Activated CD4-positive, alpha-beta T cell treated with anti-CD3 and anti-CD28 coated beads for 36 hours (primary cell): ENCODE data around the gene NPTX1. TPM values are rescaled to one million over a fixed set of nuclear protein-coding genes. Genes with fewer than 3 reads are reported as not detected.

ENCODE experiments used
- ATAC-seq: fragments of 200-7000 bp; cut with Tn5 transposase; one replicate; pipeline ENCODE4 v1.10.0; 2021; ENCODE audit warnings: mild to moderate bottlenecking, moderate library complexity
- CTCF ChIA-PET: fragments of 350-600 bp; sonication (Branson Sonifier 250); formaldehyde crosslinking; loops from one replicate; lab custom pipeline; 2021; ENCODE audit warnings: antibody characterized with exemption; lab: Charles Lee
- POLR2A ChIA-PET: fragments of 350-600 bp; sonication (Branson Sonifier 250); formaldehyde crosslinking; loops from one replicate; lab custom pipeline; 2021; ENCODE audit warnings: antibody characterized with exemption, inconsistent platforms; lab: Charles Lee
- DNase-seq: peaks from one replicate; pipeline ENCODE4 v3.0.0-alpha.2; 2020
- H3K27ac Mint-ChIP-seq: one replicate; pipeline ENCODE4 v1.8.0; 2021; ENCODE audit warnings: mixed read lengths
- H3K27me3 Mint-ChIP-seq: one replicate; pipeline ENCODE4 v1.8.0; 2021; ENCODE audit warnings: mixed read lengths
- H3K36me3 Mint-ChIP-seq: one replicate; pipeline ENCODE4 v1.8.0; 2021; ENCODE audit warnings: low read depth, mixed read lengths
- H3K4me1 Mint-ChIP-seq: one replicate; pipeline ENCODE4 v1.8.0; 2021; ENCODE audit warnings: mixed read lengths
- H3K4me3 Mint-ChIP-seq: one replicate; pipeline ENCODE4 v1.8.0; 2021; ENCODE audit warnings: mild to moderate bottlenecking, moderate library complexity, mixed read lengths
- H3K9me3 Mint-ChIP-seq: one replicate; pipeline ENCODE4 v1.8.0; 2021; ENCODE audit warnings: low read depth, mixed read lengths
- intact Hi-C, 2 experiments: fragments of 100-400 bp; cut with DNase I in 1 of 2; cut with micrococcal nuclease in 1 of 2; formaldehyde crosslinking; loops; one replicate each; pipeline versions ENCODE4 v1.14.2 to v1.15.1; 2022 to 2024; cut with DNase I, micrococcal nuclease
- total RNA-seq, 2 experiments: library from RNA; stranded (reverse); gene quantifications; one replicate each; pipeline ENCODE4 v1.2.3, GENCODE V29; 2021

NPTX1 gene, protein sequence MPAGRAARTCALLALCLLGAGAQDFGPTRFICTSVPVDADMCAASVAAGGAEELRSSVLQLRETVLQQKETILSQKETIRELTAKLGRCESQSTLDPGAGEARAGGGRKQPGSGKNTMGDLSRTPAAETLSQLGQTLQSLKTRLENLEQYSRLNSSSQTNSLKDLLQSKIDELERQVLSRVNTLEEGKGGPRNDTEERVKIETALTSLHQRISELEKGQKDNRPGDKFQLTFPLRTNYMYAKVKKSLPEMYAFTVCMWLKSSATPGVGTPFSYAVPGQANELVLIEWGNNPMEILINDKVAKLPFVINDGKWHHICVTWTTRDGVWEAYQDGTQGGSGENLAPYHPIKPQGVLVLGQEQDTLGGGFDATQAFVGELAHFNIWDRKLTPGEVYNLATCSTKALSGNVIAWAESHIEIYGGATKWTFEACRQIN
- total RNA-seq = 10 to 100 TPM; 22.7 to 27.5 TPM

DNA sequence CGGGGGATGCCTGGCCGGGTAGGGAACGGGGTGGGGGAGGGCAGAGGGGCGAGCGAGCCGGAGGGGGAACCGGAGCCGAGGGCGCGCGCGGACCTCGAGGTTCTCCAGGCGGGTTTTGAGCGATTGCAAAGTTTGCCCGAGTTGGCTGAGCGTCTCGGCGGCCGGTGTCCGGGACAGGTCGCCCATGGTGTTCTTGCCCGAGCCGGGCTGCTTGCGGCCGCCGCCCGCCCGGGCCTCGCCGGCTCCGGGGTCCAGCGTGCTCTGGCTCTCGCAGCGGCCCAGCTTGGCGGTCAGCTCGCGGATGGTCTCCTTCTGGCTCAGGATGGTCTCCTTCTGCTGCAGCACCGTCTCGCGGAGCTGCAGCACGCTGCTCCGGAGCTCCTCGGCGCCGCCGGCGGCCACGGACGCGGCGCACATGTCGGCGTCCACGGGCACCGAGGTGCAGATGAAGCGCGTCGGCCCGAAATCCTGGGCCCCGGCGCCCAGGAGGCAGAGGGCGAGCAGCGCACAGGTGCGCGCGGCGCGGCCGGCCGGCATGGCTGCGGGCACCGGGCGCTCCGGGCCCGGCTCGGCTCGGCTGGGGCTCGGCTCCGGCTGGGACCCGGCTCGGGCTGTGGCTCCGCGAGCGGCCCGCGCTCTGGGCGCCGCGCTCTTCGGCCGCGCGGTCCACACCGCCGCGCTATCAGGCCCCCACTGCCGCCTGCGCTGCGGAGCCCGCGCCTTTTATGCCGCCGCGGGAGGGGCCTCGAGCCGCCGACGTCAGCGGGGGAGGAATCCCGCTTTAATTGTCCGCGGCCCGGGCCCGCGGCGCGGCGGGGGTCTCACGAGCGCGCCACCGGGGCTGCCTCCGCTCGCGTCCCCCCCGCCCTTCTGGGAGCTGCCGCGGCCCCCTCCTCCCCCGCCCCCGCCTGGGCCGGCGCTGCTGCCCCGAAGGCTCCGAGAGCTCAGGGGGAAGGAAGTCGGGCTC, at the start of gene NPTX1:
Gene NPTX1 (minus strand): TSS at position 698 of the 967 bp plus-strand sequence. CDS start 161 bp downstream, at position 537.
- DNase-seq = peak; percentile 38
- intact Hi-C loops = loop anchor here in 1 of 2 experiments (1.0 to 10.0 kb wide), 4 partner anchors 21 to 919 kb away; partner anchors contain the start of gene BAHCC1
- ChIA-PET CTCF (interaction anchor here (0.5 to 1.4 kb wide), 2 partner anchors 22 to 156 kb away, joined by 3 to 6 read pairs; no protein-coding TSS in a partner anchor), POLR2A (interaction anchor here (0.6 to 1.0 kb wide), 2 partner anchors 22 to 49 kb away, joined by 3 to 4 read pairs; no protein-coding TSS in a partner anchor)
- no peak for ATAC-seq
- H3K4me3 Mint-ChIP-seq = peak within 1 kb of the TSS; percentile 66
- peaks cover 41% of the 10 kb centered on the region for H3K27me3 Mint-ChIP-seq
- H3K4me1 Mint-ChIP-seq = peaks cover 19% of the 10 kb centered on the region
- H3K27ac Mint-ChIP-seq = no peak within 1 kb of the TSS
- peaks cover 7% of the 10 kb centered on the region for H3K36me3 Mint-ChIP-seq
- no peaks in the 10 kb centered on the region for H3K9me3 Mint-ChIP-seq

DNA sequence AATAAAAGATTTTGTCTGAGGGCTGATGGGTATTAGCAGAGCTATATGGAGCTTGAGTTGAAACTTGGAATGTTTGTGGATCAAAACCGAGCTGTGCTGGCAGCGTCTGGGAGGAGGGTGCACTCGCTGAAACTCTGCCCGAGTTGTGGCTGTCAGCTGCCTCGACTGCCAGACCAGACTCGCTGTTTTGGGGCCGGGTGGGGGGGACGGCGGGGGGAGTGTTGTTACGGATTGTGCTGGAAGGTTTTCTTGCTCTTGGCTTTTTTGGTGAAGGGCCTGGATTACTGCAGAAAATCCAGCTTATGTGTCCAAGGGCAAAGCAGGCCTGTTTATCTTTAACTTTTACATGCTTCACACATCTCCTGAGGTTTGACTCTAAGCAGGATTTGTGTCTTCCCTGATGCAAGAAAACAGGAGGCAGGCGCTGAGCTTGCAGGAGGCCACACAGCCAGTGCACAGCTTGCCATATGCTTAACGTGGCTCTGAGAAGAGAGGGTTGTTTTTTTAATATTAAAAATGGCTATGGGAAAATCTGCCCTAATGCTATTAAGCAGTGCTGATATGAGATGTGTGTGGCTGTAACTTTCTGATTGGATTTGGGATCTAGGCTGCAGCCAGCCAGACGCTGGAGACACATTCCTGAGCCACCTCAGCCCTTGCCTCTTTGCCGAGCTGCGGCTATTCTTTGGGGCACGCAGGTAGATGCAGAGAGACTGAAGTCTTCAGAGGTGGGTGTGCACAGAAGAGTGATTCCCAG, 47.7 kb upstream of the NPTX1 start:
- no peaks in the 10 kb centered on the region for H3K9me3 Mint-ChIP-seq
- ChIA-PET CTCF (interaction anchor here (0.6 kb wide), 1 partner anchor 18 kb away, joined by 3 read pairs; no protein-coding TSS in a partner anchor), POLR2A (no interaction called here)
- intact Hi-C loops = no loop called here
- ATAC-seq (no peak), DNase-seq (no peak)
- peaks cover 14% of the 10 kb centered on the region for H3K27me3 Mint-ChIP-seq
- no peaks in the 10 kb centered on the region for H3K4me1 Mint-ChIP-seq
- no peak overlapping the region for H3K27ac Mint-ChIP-seq
- H3K36me3 Mint-ChIP-seq = no peaks in the 10 kb centered on the region
- no peak overlapping the region for H3K4me3 Mint-ChIP-seq

DNA sequence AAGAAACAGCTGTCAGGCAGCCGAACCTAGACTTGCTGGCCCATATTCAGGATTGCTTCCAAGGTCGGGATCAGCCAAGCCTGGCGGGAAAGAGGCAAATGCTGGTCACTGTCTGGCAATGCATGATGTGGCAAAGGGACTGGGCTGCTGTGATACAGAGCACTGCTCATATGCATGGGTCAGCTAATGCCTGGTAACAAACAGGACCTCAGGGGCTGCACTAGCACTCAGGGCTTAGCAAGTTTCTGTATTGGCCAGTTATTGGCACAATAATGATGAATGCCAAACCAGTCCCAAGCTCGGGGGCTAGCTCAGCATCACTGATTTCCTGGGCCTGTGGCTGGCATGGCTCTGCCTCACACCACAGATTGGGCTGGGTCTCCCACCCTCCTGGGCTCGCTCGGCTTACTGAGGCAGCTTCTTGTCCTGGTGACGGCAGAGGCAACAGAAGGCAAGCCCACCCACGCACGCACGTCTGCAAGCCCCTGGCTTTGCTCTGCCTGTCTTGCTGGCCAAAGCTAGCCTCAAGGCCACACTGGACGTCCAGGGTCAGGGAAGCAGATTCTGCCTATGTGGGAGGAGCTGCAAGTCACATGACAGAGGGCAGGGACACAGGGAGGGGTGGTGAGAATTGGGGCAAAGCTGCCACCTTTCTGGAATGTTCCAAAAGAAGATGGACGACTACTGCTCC, 46.8 kb upstream of the NPTX1 start:
- intact Hi-C loops = no loop called here
- POLR2A ChIA-PET = no interaction called here
- DNase-seq (no peak), ATAC-seq (no peak)
- no peaks in the 10 kb centered on the region for H3K4me1 Mint-ChIP-seq
- peaks cover 14% of the 10 kb centered on the region for H3K27me3 Mint-ChIP-seq
- H3K9me3 Mint-ChIP-seq = no peaks in the 10 kb centered on the region
- H3K4me3 Mint-ChIP-seq = no peak overlapping the region
- H3K36me3 Mint-ChIP-seq = no peaks in the 10 kb centered on the region
- CTCF ChIA-PET = interaction anchor here (0.6 kb wide), 1 partner anchor 116 kb away, joined by 3 read pairs; no protein-coding TSS in a partner anchor
- H3K27ac Mint-ChIP-seq = no peak overlapping the region

DNA sequence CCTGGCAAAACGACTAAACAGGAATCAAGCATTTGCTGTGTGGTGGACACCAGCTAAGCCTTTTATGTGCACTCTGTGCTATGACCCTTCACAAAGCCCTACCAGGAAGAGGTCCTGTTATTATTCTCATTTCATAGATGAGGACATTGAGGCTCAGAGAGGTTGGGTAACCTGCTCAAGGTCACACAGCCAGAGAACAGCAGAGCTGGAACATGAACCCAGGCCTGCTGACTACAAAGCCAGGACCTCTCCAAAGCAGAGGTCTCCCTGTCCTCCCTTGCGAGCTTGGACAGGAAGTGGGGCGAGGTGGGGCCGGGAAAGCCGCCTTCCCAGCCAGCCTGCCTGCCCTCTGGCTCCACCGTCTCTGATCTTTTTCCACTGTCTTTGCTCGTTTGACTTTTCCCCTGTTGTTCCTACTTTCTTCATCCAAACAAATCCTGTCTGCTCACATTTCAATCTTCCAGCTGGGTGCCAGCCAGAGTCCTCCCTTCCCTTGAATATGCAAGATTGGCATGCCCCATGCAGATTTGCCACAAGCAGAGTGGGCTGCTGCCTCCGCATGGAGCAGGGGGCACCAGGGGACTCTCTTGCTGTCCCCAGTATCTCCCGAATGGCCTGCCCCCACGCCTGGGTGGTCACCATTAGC, 44.5 kb upstream of the NPTX1 start:
- ATAC-seq (no peak), DNase-seq (no peak)
- POLR2A ChIA-PET = no interaction called here
- Mint-ChIP-seq H3K27me3 (peaks cover 4% of the 10 kb centered on the region), H3K36me3 (no peaks in the 10 kb centered on the region), H3K9me3 (no peaks in the 10 kb centered on the region), H3K27ac (no peak overlapping the region), H3K4me3 (no peak overlapping the region), H3K4me1 (no peaks in the 10 kb centered on the region)
- intact Hi-C loops = no loop called here
- CTCF ChIA-PET = interaction anchor here (1.0 to 1.6 kb wide), 2 partner anchors 22 to 94 kb away, joined by 5 read pairs; no protein-coding TSS in a partner anchor

DNA sequence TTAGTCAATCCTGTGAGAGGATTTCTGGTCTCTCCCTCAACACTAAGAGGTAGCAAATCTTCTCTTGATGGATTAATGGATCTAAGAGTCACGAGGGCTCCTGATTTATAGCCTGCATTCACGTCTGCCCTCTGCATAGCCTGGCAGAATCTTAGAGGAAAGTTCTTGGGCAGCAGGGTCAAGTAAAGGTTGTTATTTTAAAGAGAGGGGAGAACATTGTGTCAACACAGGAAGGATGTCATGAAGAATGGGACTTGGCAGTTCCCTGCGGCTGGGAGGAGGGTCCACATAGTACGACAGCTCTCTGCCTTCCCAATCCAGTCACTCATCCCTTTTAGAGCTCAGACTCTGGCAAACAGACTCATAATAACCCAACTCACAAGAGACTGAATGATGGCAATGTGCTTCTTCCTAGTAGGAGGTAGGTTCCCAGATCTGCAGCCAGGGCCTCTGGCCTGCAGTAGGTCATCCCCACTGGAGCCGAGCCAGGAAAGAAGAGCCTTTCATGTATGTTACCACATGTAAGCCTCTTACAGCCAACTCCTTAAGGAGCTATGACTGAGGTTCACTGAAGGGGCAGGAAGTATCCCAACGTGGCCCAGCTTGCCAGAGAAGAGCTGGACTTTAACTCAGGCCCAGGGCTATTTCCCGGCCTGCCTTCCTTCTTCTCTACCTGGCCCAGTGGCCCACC, 42.8 kb upstream of the NPTX1 start:
- Mint-ChIP-seq H3K27me3 (no peaks in the 10 kb centered on the region), H3K4me1 (no peaks in the 10 kb centered on the region), H3K4me3 (no peak overlapping the region), H3K27ac (no peak overlapping the region), H3K9me3 (no peaks in the 10 kb centered on the region), H3K36me3 (no peaks in the 10 kb centered on the region)
- ChIA-PET CTCF (no interaction called here), POLR2A (no interaction called here)
- DNase-seq (no peak), ATAC-seq (no peak)
- intact Hi-C loops = no loop called here

DNA sequence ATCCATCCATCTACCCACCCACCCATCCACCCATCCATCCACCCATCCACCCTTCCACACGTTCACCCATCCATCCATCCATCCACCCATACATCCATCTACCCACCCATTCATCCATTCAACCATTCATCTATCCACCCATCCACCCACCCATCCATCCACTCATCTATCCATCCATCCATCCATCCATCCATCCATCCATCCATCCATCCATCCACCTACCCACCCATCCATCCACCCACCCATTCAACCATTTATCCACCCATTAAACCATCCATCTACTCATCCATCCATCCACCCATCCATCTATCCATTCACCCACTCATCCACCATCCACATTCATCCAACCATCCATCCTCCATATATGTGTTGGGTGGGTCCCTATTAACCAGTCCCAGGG, 42.0 kb upstream of the NPTX1 start:
- Mint-ChIP-seq H3K36me3 (no peaks in the 10 kb centered on the region), H3K9me3 (no peaks in the 10 kb centered on the region), H3K27ac (no peak overlapping the region), H3K4me3 (no peak overlapping the region), H3K4me1 (no peaks in the 10 kb centered on the region), H3K27me3 (peaks cover 2% of the 10 kb centered on the region)
- ChIA-PET CTCF (no interaction called here), POLR2A (no interaction called here)
- DNase-seq = no peak
- ATAC-seq = no peak
- intact Hi-C loops = no loop called here

DNA sequence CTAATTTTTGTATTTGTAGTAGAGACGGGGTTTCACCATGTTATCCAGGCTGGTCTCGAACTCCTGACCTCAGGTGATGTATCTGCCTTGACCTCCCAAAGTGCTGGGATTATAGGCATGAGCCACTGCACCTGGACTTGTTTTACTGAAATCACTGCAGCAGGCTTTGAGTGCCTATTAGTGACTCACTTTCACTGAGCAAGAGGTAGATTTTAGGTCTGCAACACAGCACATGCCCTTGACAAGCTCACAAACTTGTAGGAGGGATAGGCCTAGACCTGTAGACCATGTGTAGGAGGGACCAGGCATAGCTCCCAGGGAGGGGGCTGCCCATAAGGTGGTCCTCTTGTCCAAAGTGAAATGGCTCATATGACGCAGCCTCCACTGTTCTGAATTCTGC, 41.2 kb upstream of the NPTX1 start:
- ChIA-PET POLR2A (no interaction called here), CTCF (no interaction called here)
- H3K27me3 Mint-ChIP-seq = peaks cover 3% of the 10 kb centered on the region
- no peak overlapping the region for H3K4me3 Mint-ChIP-seq
- DNase-seq (no peak), ATAC-seq (no peak)
- intact Hi-C loops = no loop called here
- no peaks in the 10 kb centered on the region for H3K4me1 Mint-ChIP-seq
- no peaks in the 10 kb centered on the region for H3K36me3 Mint-ChIP-seq
- H3K9me3 Mint-ChIP-seq = no peaks in the 10 kb centered on the region
- H3K27ac Mint-ChIP-seq = no peak overlapping the region

DNA sequence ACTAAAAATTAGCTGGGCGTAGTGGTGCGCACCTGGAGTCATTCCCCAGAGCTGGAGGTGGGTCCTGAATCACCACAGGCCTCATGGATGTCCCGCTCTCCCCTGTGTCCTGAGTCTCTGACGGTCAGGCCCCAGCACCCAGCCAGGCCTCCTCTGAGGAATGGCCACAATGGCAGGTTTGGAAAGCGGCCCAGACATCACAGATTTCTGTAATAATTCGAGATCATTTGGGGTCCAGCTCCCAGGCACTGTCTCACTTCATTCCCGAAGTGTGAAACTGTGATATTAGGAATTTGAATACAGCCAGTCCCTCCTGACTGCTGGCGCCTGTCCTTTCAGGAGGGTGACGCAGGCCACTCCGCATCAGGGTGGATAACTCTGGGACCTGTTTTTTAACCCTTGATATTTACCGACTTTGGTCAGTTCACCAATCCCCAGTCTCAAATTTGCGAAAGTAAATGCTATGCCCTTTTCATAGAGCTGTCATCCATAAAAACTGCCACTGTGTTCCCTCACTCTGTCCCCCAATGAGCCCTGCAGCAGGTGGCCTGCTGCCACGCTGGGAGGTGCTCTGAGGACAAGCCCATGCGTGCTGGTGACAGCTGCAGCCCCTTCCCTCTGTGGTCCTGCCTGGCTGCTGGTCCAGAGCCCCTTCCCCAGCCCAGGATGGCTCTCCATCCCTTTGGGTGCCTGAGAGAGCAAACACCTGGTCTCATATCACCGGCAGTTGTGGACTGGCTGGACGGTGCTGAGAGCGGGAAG, 39.9 kb upstream of the NPTX1 start:
- Mint-ChIP-seq H3K9me3 (no peaks in the 10 kb centered on the region), H3K4me3 (no peak overlapping the region), H3K27ac (no peak overlapping the region), H3K4me1 (no peaks in the 10 kb centered on the region), H3K27me3 (peaks cover 3% of the 10 kb centered on the region), H3K36me3 (no peaks in the 10 kb centered on the region)
- intact Hi-C loops = no loop called here
- DNase-seq (no peak), ATAC-seq (no peak)
- ChIA-PET POLR2A (no interaction called here), CTCF (no interaction called here)

DNA sequence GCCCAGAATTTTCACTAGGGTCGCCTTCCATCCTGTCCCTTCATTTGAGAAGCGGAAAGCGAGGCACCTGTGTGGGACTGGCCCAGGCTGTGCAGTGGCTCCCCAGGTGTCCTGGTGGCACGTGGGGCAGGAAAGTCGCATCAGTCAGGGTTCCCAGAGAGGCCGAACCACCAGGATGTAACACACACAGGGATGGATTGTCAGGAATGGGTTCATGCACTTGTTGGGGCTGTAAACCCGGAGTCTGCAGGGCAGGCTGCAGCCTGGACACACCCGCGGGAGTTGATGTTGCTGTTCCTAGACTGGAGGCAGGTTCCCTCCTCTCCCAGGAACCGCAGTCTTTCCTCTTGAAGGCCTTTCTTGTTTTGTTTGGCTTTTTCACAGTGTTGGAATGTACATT, 37.5 kb upstream of the NPTX1 start:
- Mint-ChIP-seq H3K9me3 (no peaks in the 10 kb centered on the region), H3K4me1 (no peaks in the 10 kb centered on the region), H3K36me3 (no peaks in the 10 kb centered on the region), H3K27me3 (peaks cover 3% of the 10 kb centered on the region), H3K27ac (no peak overlapping the region), H3K4me3 (no peak overlapping the region)
- CTCF ChIA-PET = no interaction called here
- no peak for DNase-seq
- intact Hi-C loops = no loop called here
- POLR2A ChIA-PET = no interaction called here
- no peak for ATAC-seq
